Lower leg skin (tissue), 3 donors: ENCODE data around the gene CDR2.

Experiments
- POLR2A ChIP-seq, 2 donors: fragments of 450-650 bp; IDR thresholded peaks; one replicate each; pipeline ENCODE4 v1.6.1; 2016 to 2017; ENCODE audit warnings: antibody characterized with exemption in 2 of 2, mild to moderate bottlenecking in 1 of 2, moderate library complexity in 1 of 2
- TF ChIP-seq, protein P1 (sequence below), 3 donors: fragments of 450-650 bp; IDR thresholded peaks; one replicate each; pipeline ENCODE4 v1.5.1; 2016; ENCODE audit warnings: antibody characterized with exemption in 3 of 3, mild to moderate bottlenecking in 3 of 3, moderate library complexity in 2 of 3

DNA sequence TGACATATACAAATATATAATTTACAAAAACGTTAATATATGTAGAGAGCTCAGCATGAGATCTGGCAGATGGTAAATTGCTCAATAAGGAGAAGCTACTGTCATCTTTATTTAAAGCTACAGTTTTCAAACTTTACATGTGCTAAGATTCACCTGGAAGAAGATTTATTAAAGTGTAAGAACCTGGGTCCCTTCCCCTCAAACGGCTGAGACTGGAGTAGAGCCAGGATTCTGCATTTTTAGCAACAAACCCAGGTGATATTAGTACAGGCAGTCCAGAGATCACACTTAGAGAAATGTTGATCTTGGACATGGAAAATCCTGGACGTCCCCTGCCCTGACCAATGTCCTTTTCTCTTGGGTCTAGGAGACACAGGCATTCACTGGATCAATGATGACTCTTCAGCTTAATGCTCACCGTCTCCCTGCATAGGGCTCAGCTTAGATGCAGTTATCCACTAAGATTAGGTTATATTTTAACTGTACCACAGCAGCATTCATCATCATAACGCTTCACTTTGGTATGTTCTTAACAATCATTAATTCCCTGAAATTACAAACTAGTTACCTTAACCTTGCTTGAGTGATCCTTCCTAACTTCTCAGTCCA lies 20.4 kb downstream of the CDR2 start:
- TF ChIP-seq, protein P1, sequence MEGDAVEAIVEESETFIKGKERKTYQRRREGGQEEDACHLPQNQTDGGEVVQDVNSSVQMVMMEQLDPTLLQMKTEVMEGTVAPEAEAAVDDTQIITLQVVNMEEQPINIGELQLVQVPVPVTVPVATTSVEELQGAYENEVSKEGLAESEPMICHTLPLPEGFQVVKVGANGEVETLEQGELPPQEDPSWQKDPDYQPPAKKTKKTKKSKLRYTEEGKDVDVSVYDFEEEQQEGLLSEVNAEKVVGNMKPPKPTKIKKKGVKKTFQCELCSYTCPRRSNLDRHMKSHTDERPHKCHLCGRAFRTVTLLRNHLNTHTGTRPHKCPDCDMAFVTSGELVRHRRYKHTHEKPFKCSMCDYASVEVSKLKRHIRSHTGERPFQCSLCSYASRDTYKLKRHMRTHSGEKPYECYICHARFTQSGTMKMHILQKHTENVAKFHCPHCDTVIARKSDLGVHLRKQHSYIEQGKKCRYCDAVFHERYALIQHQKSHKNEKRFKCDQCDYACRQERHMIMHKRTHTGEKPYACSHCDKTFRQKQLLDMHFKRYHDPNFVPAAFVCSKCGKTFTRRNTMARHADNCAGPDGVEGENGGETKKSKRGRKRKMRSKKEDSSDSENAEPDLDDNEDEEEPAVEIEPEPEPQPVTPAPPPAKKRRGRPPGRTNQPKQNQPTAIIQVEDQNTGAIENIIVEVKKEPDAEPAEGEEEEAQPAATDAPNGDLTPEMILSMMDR (IDR thresholded peaks at IDR 0.05) = no peak
- no peak for TF ChIP-seq POLR2A (IDR thresholded peaks at IDR 0.05)
